GM19395 (cell line): Measurements from ENCODE around the gene HADHA.

Experiments
- ATAC-seq: cut with Tn5 transposase; IDR thresholded peaks from one replicate; pipeline ENCODE4 v1.9.1; 2021; ENCODE audit warnings: mild to moderate bottlenecking, moderate library complexity; ENCODE audit not compliant: unreplicated experiment

The HADHA gene

DNA sequence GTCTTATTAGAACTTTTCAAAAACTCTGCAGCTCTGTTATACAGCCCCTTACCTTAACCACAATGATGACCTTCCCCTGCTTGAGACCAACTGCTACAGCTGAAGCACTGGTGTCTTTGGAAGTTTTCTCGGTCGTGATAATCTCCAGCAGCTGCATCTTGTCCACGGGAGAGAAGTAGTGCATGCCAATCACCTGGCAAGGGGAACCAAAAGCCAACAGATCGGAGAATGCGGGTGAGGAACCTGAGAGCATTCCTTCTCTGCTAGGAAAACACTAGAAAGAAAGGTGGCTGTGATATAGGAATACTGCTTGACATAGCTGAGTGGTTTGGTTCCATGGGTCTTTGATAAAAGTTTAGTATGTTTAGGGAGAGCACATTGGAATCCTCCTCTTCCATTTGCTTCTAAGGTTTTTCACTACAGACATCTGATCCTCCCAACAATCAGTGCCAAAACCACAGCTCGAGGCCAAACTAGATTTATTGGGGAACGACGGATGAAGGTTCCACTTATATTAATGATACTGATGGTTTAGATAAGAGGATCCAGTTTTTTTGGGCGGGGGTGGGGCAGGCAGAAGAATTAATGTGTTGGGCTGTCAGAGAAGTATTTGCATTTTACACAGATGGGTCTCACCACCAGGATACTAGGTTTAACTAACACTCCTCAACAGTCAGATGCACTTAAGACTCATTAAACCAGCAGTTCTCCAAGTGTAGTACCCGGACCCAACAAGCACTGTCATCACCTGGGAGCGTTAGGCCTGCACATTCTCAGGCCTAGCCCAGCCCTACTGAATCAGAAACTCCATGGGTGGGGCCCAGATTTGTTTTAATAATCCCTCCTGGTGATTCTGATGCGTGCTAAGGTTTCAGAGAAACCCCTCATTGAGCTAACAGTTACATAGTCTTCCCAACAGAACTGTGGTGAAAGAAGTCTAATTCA lies 49.1 kb downstream of the HADHA start:
- ATAC-seq: no peak

DNA sequence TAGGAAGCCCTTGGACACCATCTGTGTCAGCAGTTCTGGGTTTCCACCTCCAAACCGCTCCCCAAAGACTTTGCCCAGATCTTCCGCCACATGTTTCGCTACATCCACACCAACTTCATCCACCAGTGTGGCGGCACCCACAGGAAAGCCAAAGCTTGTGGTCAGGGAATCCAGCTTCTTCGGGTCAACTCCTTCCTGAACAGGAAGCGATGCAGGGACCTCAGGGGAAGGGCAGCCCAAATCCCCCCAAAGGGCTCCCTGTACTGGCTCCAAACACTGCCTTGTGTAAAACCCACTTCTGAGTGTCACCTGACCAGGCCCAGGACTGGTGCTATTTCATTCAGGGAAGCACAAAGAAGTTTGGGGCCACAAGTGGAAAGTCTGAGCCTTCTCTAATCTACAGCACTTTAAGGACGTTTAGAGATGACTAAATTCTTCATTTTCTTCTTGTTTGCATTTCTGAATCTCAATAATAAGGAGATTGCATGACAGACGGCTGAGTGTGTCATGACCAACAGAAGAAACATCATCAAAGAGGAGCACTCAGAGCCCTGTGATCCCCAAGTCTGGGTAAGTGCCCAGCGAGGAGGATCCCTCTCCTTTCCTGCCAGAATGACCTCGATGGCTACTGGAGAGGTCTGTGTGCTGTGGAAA lies 50.7 kb downstream of the HADHA start:
- ATAC-seq: no peak

- ATAC-seq: no peak
These were observed 52.9 kb downstream of the HADHA start for GRCh38 chr2:26191316-26192159.

- ATAC-seq: no peak
These were observed 54.1 kb downstream of the HADHA start for GRCh38 chr2:26190369-26190768.

DNA sequence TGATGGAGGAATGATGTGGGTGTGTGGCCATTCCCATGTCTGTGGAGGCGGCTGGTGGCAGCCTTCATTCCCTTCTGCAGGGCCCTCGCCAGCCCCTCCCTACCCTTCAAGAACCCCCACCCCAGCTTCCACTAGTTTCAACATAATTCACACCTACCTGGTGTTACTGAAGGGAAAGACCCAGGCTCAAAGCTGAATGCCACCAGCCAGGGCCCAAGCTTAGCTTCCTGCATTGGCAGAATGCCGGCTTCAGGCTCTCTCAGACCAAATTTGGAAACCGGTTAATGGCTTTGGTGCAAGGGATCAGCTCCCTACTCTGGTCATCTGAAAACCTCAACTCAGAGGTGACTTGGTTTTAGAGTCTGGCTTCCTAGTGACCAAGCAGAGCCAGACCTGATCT lies 54.7 kb downstream of the HADHA start:
- no peak for ATAC-seq

DNA sequence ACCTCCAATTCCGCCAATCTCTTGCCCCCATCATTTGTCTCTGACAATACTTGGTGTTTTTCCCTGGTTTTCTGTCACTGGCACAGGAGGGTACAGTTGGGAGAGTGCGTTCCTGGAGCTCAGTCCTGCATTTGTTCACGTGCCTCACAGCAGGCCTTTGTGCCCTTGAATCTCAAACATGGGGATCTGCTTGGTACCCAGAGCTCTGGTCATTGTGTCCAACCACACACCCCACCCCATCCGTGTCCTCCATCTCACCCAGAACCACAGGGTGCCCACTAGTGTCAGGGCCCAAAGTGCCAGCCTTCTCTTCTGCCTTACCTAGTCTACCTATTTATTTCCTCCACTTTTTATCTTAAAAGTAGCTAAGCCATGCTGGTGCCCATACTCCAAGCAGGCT lies 55.3 kb downstream of the HADHA start:
- ATAC-seq: no peak

DNA sequence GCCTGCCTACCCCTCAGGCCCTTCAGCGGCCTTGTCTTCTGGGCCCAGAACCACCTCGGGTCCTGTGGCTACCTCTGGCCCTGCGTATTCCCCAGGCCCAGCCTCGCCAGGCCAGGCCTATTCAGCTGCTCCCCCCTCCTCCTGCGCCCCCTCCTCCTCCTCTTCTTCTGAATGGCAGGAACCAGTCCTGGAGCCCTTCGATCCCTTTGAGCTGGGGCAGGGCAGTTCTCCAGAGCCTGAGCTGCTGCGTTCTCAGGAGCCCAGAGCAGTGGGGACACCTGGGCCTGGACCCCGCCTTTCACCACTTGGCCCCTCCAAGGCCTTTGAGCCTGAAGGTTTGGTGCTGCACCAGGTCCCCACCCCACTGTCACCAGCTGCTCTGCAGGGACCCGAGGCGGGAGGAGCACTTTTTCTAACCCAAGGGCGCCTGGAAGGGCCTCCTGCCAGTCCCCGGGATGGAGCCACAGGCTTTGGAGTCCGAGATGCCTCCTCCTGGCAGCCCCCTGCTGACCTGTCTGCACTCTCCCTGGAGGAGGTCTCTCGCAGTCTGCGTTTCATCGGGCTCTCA lies 56.8 kb downstream of the HADHA start:
- no peak for ATAC-seq

GRCh38 chr2:26187114-26187513 lies 57.3 kb downstream of the HADHA start:
- ATAC-seq: no peak

DNA sequence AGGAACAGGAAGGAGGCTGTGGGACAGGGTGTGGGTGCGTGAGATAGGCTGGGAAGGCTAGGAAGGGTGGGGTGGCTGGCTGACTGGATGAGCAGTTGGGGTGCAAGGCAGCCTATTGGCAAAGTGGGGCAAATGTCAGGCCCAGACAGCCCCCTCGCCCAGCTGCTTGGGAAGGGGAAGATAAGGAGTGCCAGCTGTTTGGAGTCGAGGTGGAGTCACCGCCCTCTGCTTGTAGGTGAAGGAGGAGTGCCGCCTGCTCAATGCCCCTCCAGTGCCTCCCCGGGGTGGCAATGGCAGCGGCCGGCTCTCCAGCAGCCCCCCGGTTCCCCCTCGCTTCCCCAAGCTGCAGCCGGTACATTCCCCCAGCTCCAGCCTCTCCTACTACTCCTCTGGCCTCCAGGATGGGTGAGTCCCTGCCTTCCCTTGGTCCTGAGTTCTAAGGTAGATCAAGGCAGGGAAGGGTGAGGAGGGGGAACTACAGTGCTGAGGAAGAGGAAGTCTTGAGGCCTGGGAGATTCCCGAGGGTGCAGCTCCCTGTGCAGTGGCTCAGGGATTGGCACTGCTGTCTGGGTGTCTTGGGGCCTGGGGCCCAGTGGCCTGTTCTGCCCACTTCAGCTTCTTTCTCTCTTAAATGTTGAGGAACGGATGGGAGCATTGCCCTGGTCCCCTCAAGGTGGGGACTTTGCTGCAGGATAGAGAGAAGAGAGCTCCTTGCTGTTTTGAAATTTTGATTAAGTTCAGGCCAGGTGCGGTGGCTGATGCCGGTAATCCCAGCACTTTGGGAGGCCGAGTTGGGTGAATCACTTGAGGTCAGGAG lies 58.3 kb downstream of the HADHA start:
- ATAC-seq: no peak

- ATAC-seq: no peak
These were observed 59.0 kb downstream of the HADHA start for GRCh38 chr2:26185304-26185928.

DNA sequence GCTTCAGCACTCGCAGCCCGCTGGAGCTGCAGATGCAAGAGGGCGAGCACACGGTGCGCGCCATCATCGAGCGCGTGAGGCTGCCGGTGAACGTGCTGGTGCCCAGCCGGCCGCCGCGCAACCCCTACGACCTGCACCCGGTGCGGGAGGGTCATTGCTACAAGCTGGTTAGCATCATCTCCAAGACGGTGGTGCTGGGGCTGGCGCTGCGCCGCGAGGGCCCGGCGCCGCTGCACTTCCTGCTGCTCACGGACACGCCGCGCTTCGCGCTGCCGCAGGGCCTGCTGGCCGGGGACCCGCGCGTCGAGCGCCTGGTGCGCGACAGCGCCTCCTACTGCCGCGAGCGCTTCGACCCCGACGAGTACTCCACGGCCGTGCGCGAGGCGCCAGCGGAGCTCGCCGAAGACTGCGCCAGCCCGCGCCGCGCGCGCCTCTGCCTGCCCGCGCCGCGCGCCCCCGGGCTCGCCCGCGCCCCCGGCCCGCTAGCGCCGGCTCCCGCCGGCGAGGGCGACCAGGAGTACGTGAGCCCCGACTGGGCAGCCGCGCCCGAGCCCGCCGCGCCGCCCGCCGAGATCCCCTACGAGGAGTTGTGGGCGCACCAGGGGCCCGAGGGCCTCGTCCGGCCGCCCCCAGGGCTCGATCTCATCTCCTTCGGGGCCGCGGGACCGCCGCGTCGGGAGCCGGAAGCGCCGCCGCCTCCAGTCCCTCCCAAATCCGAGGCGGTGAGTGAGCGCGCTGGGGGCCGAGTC lies 59.7 kb downstream of the HADHA start:
- ATAC-seq: peak; percentile 76

GRCh38 chr2:26184121-26184520 lies 60.3 kb downstream of the HADHA start:
- no peak for ATAC-seq

- ATAC-seq: no peak
These were observed 61.4 kb downstream of the HADHA start for GRCh38 chr2:26182887-26183630.

DNA sequence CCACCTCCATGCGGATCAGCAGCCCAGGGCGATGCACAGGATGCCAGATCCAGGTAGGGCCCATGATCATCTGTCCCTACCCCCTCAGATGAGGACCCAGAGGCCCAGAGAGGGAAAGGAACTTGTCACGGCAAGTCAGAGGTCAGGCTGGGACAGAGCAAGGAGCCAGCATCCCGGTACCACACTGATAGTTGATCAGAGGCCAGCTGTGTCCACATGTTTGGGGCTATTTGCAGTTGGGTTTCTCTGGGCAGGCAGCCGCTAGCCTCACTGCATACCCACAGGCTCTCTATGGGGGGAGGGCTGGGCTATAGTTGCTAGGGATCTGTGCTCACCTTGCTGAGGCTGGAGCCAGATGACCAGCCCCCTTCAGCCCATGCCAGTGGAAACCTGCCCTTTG lies 62.0 kb downstream of the HADHA start:
- no peak for ATAC-seq

DNA sequence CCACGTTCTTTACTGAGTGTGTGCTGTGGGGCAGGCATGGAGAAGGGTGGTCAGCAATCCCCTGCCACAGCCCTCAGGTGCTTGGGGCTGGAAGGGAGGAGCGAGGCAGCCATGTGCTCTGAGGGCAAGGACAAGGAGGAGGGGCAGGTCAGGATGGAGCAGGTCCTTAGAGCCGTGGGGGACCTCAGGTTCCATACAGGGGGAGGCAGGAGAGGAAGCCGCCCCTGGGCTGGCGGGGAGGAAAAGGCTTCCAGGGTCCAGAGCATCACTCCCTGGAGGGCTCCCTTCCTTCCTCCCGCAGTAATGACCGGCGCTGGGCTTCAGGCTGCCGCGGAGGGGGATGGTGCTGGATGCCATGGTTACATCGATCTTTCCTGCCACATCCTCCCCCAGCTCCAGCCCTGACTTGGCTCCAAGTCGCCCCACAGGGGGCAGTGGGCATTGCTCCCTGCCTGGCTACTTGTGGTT lies 65.0 kb downstream of the HADHA start:
- no peak for ATAC-seq

DNA sequence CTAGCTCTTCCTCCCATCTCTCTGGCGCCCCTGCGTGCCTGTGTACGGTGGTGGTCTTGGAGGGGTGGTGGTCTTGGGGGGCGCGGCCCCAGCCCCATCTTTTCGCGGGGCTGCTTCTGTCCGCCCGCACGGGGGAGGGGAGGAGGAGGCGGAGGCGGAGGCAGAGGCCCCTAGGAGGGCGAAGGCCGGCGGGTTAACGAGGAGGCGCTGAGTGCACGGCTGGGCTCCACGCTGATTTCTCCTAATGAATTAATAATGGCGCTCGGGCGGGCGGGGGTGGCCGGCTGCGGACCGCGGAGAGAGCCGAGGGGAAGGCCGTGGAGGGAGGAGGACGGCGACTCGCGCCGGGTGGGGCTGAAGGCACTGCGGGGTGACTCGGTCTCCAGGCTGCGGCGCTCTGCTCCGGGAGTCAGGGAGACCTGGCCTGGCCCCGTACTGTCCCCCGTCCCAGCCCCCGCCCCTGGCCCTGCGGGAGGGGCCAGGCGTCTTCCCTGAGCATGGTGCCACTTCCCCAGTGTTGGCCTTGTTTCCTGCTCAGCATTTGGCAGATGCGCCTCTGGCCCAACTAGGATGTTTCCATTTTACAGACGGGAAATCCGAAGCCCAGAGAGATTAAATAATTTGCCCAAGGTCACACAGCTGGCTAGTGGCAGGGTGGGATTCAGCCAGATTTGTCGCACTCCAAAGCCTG lies 65.5 kb downstream of the HADHA start:
- ATAC-seq: no peak

DNA sequence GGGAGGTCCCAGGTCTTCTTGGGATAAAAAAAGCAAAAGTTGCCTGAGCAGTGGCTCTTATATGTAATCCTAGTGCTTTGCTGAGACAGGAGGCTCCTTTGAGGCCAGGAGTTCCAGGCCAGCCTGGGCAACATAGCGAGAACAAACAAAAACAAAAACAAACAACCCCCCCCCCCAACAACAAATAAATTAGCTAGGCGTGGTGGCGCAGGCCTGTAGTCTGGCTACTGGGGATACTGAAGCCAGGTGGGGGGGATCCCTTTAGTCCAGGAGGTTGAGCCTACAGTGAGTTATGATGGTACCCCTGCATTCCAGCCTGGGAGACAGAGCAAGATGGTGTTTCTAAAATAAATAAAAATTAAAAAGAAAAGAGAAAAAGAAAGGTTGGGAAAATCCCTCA lies 66.2 kb downstream of the HADHA start:
- no peak for ATAC-seq

DNA sequence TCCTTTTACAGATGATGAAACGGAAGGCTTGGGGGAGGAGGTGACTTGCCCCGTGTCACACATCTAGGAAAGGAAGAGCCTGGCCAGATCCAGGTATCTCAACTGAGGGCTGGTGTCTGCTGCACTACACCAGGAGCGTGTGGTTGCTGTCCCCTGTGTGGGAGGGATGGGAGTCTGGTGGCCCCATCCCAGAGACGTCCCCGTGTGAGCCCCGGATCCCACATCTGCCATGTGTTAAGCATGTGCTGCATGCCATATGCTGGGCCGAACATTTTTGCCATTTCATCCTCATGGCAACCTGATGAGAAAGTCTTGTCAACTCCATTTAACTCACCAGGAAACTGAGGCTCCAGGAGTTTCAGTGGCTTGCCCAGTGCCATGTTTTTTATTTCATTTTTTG lies 67.3 kb downstream of the HADHA start:
- no peak for ATAC-seq
